UCSD-AML1 (cell line): ENCODE data around the gene CEP170B.
A peak's percentile ranks its signal among the peaks of the same experiment; 100 is the strongest.

Experiments used
- DNase-seq: peaks from one replicate; lab custom pipeline; 2025; ENCODE audit not compliant: unreplicated experiment; lab: John Stamatoyannopoulos, UW

Gene CEP170B

GRCh38 chr14:104866451-104867370, 1.6 kb downstream of the CEP170B start:
- no peak for DNase-seq

- DNase-seq: no peak
Observed at GRCh38 chr14:104867371-104868059, 2.4 kb downstream of the CEP170B start.

- DNase-seq: no peak
Observed at GRCh38 chr14:104868060-104868740, 3.1 kb downstream of the CEP170B start.

- DNase-seq: no peak
Observed at GRCh38 chr14:104868811-104869572, 3.9 kb downstream of the CEP170B start.

- no peak for DNase-seq
Observed at GRCh38 chr14:104869669-104870367, 4.8 kb downstream of the CEP170B start.

GRCh38 chr14:104870368-104871144, 5.5 kb downstream of the CEP170B start:
- peak; percentile 35 for DNase-seq

GRCh38 chr14:104871145-104871655, 6.1 kb downstream of the CEP170B start:
- no peak for DNase-seq

- DNase-seq: no peak
Observed at GRCh38 chr14:104871656-104872468, 6.8 kb downstream of the CEP170B start.

GRCh38 chr14:104872469-104873341, 7.6 kb downstream of the CEP170B start:
- DNase-seq: no peak

GRCh38 chr14:104873380-104874055, 8.4 kb downstream of the CEP170B start:
- no peak for DNase-seq

GRCh38 chr14:104874110-104874531, 9.1 kb downstream of the CEP170B start:
- DNase-seq: no peak

GRCh38 chr14:104874571-104875411, 9.7 kb downstream of the CEP170B start:
- no peak for DNase-seq

- no peak for DNase-seq
Observed at GRCh38 chr14:104875412-104875751, 10.3 kb downstream of the CEP170B start.

- DNase-seq: no peak
Observed at GRCh38 chr14:104875811-104876210, 10.7 kb downstream of the CEP170B start.

- DNase-seq: peak; percentile 24
Observed at GRCh38 chr14:104876251-104876699, 11.2 kb downstream of the CEP170B start.
